GM12801 (cell line): ENCODE measurements around the gene ZNF462.

Source experiments
- TF ChIP-seq, protein P1 (sequence below): IDR thresholded peaks from one replicate; pipeline ENCODE4 v1.5.1; 2011; ENCODE audit warnings: control low read depth; ENCODE audit not compliant: insufficient read length; ENCODE audit errors: extremely low read depth

The ZNF462 gene

DNA sequence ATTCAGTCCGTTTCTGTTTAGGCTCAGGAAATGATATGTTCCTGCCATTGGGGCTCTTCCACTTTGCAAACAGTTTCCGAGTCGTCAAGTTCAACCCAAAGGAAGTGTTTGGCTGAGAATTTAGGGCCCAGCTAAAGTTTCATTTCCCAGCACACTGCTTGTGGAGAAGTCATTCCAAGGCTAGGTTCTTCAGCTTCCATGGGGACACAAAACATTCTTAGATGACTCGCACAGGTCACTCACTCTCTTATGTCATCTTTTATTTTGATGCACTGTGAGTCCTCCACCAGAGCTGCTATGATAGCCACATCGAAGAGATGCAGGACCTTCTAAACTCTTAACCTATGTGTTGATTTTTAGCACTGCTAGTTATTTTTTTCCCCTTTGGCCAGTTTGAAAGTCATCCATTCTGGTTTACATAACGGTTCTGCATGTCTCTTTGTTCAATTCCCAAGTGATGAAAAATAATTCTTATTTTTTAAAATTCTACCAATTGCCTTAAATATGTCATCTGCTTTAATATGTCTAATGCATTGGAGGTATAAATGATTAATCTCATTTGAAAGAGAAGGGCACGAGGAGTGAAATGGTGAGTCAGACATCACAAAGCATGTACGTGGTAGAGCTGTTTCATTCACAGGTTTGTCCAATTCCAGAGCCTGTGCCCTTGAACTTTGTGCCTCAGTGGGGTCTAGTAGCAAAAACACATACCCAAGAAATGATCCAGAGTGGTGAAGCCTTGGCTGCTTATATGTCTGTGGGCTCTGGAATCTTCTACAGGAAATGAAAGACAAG is 84.3 kb downstream of the ZNF462 start:
- TF ChIP-seq, protein P1, sequence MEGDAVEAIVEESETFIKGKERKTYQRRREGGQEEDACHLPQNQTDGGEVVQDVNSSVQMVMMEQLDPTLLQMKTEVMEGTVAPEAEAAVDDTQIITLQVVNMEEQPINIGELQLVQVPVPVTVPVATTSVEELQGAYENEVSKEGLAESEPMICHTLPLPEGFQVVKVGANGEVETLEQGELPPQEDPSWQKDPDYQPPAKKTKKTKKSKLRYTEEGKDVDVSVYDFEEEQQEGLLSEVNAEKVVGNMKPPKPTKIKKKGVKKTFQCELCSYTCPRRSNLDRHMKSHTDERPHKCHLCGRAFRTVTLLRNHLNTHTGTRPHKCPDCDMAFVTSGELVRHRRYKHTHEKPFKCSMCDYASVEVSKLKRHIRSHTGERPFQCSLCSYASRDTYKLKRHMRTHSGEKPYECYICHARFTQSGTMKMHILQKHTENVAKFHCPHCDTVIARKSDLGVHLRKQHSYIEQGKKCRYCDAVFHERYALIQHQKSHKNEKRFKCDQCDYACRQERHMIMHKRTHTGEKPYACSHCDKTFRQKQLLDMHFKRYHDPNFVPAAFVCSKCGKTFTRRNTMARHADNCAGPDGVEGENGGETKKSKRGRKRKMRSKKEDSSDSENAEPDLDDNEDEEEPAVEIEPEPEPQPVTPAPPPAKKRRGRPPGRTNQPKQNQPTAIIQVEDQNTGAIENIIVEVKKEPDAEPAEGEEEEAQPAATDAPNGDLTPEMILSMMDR: no peak

DNA sequence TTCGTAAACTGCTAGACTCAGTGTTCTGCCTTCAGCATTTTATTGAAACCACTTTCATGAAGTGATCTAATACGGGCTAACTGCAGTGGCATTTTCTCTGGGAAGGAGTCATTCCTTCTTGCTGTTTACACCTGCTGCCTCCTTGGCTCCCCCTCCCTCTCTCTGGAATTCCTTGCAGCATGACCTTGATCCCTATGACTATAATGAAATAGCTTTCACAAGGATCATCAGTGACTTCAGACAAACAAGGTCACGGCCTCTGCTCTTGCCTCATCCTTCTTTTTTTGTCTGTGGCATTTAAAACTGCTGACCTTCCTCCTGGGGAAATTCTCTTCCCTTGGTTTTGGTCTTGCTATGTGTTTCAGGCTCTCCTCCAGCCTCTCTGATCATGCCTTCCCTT is 90.2 kb downstream of the ZNF462 start:
- TF ChIP-seq, protein P1: no peak

DNA sequence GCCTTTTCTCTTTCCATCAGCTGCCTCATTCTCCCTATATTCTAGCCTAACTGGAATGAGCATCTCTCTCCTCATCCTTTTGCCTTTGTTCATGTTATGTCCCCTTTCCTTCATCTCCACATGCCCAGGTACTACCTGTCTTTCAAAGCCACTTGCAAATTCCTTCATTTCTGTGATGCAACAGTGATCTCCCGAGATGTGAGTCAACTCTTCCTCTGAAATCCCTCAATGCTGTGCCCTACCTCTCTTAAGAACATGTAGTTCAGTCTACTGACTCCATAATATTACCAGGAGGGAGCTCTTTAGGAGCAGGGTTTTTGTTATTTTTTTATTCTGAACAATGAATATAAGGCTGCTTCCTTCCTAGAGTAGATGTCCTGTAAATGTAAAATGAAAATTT is 91.6 kb downstream of the ZNF462 start:
- TF ChIP-seq, protein P1: no peak

DNA sequence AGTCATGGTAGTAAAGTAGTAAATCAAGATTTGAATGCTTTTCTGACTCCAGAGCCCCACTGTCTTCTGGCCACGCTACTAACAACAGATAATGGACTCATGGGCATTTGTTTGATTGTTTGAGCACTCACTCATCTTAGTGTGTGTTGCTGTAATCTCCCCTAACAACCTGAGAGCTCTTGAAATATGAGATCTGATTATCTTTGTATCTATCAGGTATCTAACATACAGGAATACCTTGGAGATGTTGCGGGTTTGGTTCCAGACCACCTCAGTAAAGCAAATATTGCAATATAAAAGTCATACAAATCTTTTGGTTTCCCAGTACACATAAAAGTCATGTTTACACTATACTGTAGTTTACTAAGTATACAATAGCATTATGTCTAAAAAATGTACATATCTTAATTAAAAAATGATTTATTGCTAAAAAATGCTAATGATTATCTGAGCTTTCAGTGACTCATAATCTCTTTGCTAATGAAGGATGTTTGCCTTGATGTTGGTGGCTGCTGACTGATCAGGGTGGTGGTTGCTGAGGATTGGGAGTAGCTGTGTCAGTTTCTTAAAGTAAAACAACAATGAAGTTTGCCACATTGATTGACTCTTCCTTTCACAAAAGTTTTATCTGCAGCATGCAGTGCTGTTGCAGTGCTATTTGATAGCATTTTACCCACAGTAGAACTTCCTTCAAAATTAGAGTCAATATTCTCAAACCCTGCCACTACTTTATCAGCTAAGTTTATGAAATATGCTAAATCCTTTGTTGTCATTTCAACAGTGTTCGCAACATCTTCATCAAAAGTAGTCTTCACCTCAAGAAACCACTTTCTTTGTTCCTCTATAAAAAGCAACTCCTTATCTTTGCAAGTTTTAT is 92.2 kb downstream of the ZNF462 start:
- TF ChIP-seq, protein P1: no peak

DNA sequence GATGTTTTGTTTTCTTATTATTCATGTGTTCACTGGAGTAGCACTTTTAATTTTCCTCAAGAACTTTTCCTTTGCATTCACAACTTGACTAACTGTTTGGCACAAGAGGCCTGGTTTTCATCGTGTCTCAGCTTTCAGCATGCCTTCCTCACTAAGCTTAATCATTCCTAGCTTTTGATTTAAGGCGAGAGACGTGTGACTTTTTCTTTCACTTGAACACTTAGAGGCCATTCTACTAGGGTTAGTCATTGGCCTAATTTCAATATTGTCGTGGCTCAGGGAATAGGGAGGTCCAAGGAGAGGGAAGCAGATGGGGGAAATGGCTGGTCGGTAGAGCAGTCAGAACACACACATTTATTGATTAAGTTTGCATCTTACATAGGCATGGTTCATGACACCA is 94.0 kb downstream of the ZNF462 start:
- TF ChIP-seq, protein P1: no peak

DNA sequence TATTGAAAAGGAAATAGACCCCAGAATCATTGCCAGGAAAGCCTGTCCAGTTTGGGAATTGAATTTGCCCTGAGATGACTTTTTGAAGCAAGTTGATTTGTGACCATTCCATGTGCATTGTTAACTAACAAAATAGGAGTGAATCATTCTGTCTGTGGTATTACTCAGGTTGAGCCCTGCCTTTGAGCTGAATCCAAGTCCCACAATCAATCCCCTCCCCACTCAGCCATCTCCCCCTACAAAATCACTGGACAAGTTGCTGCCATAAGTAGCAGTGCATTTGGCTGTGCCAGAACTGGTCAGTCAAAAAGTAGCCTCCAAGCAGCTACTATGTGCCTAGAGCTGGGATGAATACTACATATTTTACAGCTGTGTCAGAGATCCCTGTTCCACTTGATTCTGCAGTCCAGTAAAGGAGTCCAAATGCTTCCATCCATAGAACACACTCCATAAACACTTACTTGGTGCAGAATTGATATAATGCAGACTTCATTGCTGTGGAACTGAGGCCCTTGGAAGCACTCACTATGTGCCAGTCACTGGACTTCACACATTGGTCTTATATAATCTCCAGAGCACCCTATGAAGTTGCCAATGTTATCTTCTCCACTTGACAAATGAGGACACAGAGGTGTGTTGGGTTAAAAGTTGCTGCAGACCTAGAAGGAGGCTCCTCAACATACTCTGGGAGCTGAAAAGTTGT is 96.1 kb downstream of the ZNF462 start:
- TF ChIP-seq, protein P1: no peak

DNA sequence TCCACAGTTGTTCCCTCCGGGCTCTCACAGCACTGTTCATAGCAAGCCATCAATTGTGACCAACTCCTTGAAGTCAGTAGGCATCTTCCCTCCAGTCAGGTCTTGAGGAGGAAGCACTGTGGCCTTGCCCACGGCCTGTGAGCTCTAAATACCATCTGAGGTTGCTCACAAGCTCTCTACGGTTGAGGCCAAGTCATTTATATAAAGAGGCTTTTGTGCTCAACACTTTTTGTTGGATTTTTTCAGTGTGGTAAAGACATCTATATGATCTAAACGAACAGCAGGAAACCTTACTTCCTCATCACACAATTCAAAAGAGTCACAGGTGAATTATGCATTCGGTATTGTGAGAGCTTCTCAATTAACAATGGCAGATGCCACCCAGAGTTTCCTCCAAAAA is 97.3 kb downstream of the ZNF462 start:
- TF ChIP-seq, protein P1: no peak
